HEK293T (cell line): ENCODE data around the gene GDA.

Experiments used
- NFRKB ChIP-seq: fragments of 450-650 bp; IDR thresholded peaks from 2 replicates; pipeline ENCODE4 v1.6.1; 2016; ENCODE audit warnings: mild to moderate bottlenecking, moderate library complexity
- SP1 ChIP-seq: fragments of 450-650 bp; IDR thresholded peaks from 2 replicates; pipeline ENCODE4 v1.6.1; 2017

DNA sequence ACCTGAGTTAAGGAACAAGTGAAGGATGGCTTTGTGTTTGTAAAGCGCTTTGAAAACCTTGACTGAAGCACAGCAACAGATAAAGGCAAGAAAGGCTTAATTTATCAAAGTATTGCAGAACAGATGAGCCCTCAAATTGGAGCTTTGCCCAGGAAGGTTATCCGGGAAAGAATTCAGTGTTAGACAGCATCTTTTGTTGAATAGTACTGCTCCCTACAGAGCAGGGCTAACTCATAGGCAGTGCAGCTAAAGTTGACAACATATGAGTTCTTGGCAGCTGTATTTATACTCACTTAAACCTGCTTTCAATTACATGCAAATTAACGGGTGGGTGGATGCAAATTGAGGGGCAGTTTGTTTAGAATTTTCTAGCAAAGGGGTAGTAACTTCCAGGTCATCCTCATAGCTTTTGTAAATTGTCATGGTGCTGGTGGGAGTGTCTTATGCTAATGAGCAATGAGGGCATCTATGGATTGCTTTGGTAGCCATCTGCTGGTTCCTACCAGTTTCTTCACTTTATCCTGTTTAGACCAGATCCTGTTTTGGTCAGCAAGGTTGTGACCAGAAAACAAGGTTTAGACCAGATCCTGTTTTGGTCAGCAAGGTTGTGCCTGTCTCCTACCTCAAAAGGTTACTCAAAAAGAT, 105.8 kb downstream of the GDA start:
- TF ChIP-seq NFRKB, result no peak
- no peak for TF ChIP-seq SP1
